ENCODE measurements around the gene WAPL. TPM values are rescaled to one million over a fixed set of nuclear protein-coding genes. Genes with fewer than 3 reads are reported as not detected.

WAPL gene
- total RNA-seq, 1 donor from 2014 or later: 43.2 TPM

DNA sequence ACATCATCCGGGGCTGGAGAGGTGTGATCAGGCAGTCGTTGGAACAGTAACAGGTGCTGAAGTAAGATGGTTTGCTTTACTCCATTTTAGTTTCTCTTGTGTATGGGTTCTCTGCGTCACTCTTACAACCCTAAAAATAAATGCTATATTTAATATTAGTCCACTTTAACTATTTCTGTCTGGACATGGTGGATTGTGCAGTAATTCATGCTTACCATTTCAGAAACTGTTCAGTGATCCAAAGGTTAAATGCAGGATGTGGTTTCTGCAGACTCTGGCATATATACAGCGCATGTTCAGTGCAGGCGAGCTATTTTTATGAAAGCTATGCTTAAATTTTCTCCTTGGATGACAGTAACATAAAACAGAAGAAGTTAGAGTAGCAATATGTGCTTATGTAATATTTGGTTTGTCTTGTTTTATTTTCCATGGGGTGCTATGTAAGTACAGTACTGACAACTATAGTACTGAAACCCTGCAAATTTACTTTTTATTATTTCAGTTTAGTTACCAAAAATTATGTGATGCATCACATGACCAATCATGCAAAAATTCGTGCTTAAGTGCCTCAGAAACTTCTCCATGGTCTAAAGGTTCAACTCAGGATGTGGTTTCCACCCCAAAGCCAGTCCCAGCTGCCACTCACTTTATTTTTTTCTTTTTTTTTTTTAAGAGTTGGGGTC is 108.4 kb downstream of the WAPL start:
- H3K4me2 ChIP-seq (ENCODE audit: low read length): peak overlapping the region; percentile 70
- no peak overlapping the region for H3K4me3 Mint-ChIP-seq (ENCODE audit: unreplicated experiment)
- no peak for FAIRE-seq
- peaks cover 26% of the 10 kb centered on the region for H3K4me1 Mint-ChIP-seq (ENCODE audit: low read depth, unreplicated experiment)
- H3K36me3 ChIP-seq (ENCODE audit: insufficient read depth, low read length): no peaks in the 10 kb centered on the region
- no peak overlapping the region for H3K27ac Mint-ChIP-seq (ENCODE audit: unreplicated experiment)
- H3K4me1 ChIP-seq (ENCODE audit: insufficient read depth, low read length): peaks cover 24% of the 10 kb centered on the region
- TF ChIP-seq, protein P1, sequence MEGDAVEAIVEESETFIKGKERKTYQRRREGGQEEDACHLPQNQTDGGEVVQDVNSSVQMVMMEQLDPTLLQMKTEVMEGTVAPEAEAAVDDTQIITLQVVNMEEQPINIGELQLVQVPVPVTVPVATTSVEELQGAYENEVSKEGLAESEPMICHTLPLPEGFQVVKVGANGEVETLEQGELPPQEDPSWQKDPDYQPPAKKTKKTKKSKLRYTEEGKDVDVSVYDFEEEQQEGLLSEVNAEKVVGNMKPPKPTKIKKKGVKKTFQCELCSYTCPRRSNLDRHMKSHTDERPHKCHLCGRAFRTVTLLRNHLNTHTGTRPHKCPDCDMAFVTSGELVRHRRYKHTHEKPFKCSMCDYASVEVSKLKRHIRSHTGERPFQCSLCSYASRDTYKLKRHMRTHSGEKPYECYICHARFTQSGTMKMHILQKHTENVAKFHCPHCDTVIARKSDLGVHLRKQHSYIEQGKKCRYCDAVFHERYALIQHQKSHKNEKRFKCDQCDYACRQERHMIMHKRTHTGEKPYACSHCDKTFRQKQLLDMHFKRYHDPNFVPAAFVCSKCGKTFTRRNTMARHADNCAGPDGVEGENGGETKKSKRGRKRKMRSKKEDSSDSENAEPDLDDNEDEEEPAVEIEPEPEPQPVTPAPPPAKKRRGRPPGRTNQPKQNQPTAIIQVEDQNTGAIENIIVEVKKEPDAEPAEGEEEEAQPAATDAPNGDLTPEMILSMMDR (IDR thresholded peaks at IDR 0.05; ENCODE audit: insufficient read depth, low read depth, low read length): no peak
- TF ChIP-seq EZH2 (IDR thresholded peaks at IDR 0.05; ENCODE audit: insufficient read depth, low read length): no peak
- H3K4me3 ChIP-seq (ENCODE audit: insufficient read depth, low read depth, low read length): no peak overlapping the region
- H3K27me3 Mint-ChIP-seq (ENCODE audit: low read depth, unreplicated experiment): no peaks in the 10 kb centered on the region
- H2AFZ ChIP-seq (ENCODE audit: low read depth, low read length): no peak overlapping the region
- peaks cover 5% of the 10 kb centered on the region for H3K9me3 ChIP-seq (ENCODE audit: insufficient read depth, low read depth, low read length)
- no peaks in the 10 kb centered on the region for H3K9me3 Mint-ChIP-seq (ENCODE audit: unreplicated experiment)
- H4K20me1 ChIP-seq (ENCODE audit: insufficient read depth, low read length): no peaks in the 10 kb centered on the region
- H3K36me3 Mint-ChIP-seq (ENCODE audit: low read depth, unreplicated experiment): peaks cover 3% of the 10 kb centered on the region
- no peaks in the 10 kb centered on the region for H3K79me2 ChIP-seq (ENCODE audit: insufficient read depth, low read length)
- peak; percentile 45 for DNase-seq (ENCODE audit: low read depth)
- H3K27me3 ChIP-seq (ENCODE audit: insufficient read depth, low read length): no peaks in the 10 kb centered on the region
- H3K27ac ChIP-seq (ENCODE audit: low read depth, low read length): no peak overlapping the region
- no peak overlapping the region for H3K9ac ChIP-seq (ENCODE audit: low read length)

DNA sequence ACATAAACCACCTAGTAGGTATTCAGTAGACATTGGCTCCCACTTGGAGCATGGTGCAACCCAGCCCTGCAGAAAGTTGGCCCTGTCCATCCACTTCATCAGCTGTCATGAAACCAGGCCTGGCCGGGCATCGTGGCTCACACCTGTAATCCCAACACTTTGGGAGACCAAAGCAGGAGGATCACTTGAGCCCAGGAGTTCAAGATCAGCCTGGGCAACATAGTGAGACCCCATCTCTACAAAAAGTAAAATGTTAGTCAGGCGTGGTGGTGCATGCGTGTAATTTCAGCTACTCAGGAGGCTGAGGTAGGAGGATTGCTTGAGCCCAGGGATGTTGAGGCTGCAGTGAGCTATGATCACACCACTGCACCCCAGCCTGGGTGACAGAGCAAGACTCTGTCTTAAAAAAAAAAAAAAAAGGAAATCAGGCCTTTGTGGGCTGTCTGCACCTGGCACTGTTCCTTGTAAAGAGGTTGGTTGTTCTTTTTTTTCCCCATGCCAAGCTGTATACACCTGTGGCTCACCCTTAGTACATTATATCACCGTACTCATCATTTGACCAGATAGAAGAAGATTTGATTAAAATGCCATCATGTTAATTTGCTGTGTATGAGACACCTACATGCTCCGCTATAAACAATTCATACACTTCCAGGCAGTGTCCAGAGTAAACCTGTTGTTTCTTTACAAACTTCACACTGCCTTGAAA is 109.6 kb downstream of the WAPL start:
- Histone ChIP-seq H3K79me2 (ENCODE audit: insufficient read depth, low read length) (no peaks in the 10 kb centered on the region), H2AFZ (ENCODE audit: low read depth, low read length) (no peak overlapping the region), H3K9ac (ENCODE audit: low read length) (no peak overlapping the region), H3K36me3 (ENCODE audit: insufficient read depth, low read length) (no peaks in the 10 kb centered on the region), H3K27ac (ENCODE audit: low read depth, low read length) (peak overlapping the region; percentile 75), H4K20me1 (ENCODE audit: insufficient read depth, low read length) (no peaks in the 10 kb centered on the region), H3K4me2 (ENCODE audit: low read length) (peak overlapping the region; percentile 56), H3K4me3 (ENCODE audit: insufficient read depth, low read depth, low read length) (no peak overlapping the region), H3K9me3 (ENCODE audit: insufficient read depth, low read depth, low read length) (peaks cover 5% of the 10 kb centered on the region), H3K4me1 (ENCODE audit: insufficient read depth, low read length) (peaks cover 24% of the 10 kb centered on the region), H3K27me3 (ENCODE audit: insufficient read depth, low read length) (no peaks in the 10 kb centered on the region)
- H3K27me3 Mint-ChIP-seq (ENCODE audit: low read depth, unreplicated experiment): no peaks in the 10 kb centered on the region
- DNase-seq (ENCODE audit: low read depth) (no peak), FAIRE-seq (no peak)
- peak overlapping the region; percentile 55 for H3K4me3 Mint-ChIP-seq (ENCODE audit: unreplicated experiment)
- H3K4me1 Mint-ChIP-seq (ENCODE audit: low read depth, unreplicated experiment): peaks cover 26% of the 10 kb centered on the region
- H3K36me3 Mint-ChIP-seq (ENCODE audit: low read depth, unreplicated experiment): peaks cover 3% of the 10 kb centered on the region
- no peaks in the 10 kb centered on the region for H3K9me3 Mint-ChIP-seq (ENCODE audit: unreplicated experiment)
- TF ChIP-seq, protein P1 (IDR thresholded peaks at IDR 0.05; ENCODE audit: insufficient read depth, low read depth, low read length): no peak
- TF ChIP-seq EZH2 (IDR thresholded peaks at IDR 0.05; ENCODE audit: insufficient read depth, low read length): no peak
- peak overlapping the region; percentile 87 for H3K27ac Mint-ChIP-seq (ENCODE audit: unreplicated experiment)
